Thyroid gland (tissue), 4 donors: ENCODE results near the gene ASIC1. TPM values are rescaled to one million over a fixed set of nuclear protein-coding genes. Genes with fewer than 3 reads are reported as not detected.

Source experiments
- DNase-seq, 2 donors: peaks; one replicate each; pipeline ENCODE4 v3.0.0-alpha.2; 2019
- H3K27ac ChIP-seq, 3 donors: fragments of 200-600 bp; sonication (generic); 1 replicate in 2 of 3; 2 replicates in 1 of 3; pipeline ENCODE4 v1.5.1; 2016 to 2019; ENCODE audit warnings: mild to moderate bottlenecking in 1 of 3, moderate library complexity in 1 of 3
- H3K27me3 ChIP-seq: fragments of 200-600 bp; sonication (generic); one replicate; pipeline ENCODE4 v1.5.1; 2019
- H3K36me3 ChIP-seq, 2 donors: fragments of 200-600 bp; sonication (generic); one replicate each; pipeline ENCODE4 v1.5.1; 2016 to 2019
- H3K4me1 ChIP-seq, 2 donors: fragments of 200-600 bp; sonication (generic); one replicate each; pipeline ENCODE4 v1.5.1; 2017 to 2019
- H3K4me3 ChIP-seq, 3 donors: fragments of 200-600 bp; sonication (generic); replicated peaks in 1 of 3; 1 replicate in 2 of 3; 2 replicates in 1 of 3; pipeline ENCODE4 v1.5.1; 2016; ENCODE audit warnings: mild to moderate bottlenecking in 1 of 3
- H3K9me3 ChIP-seq: fragments of 200-600 bp; sonication (generic); one replicate; pipeline ENCODE4 v1.5.1; 2017
- POLR2A ChIP-seq, 2 donors: fragments of 450-650 bp; IDR thresholded peaks; one replicate each; pipeline ENCODE4 v1.6.1; 2017; ENCODE audit warnings: antibody characterized with exemption in 2 of 2, mild to moderate bottlenecking in 2 of 2, moderate library complexity in 1 of 2
- WGBS, 2 donors: methylation state at CpG; one replicate each; pipeline ENCODE4 v1.1.5; 2017; 5-methylcytosine and 5-hydroxymethylcytosine counted together
- intact Hi-C: fragments of 100-400 bp; cut with DNase I; formaldehyde crosslinking; loops from one replicate; pipeline ENCODE4 v1.15.1; 2023
- total RNA-seq, 4 donors: library from RNA; depleted of rRNA; stranded (reverse); fragments of >200 nt; gene quantifications; one replicate each; pipeline ENCODE4 v1.2.3, GENCODE V29; 2016
- TF ChIP-seq, protein P1 (sequence below), 6 experiments: fragments of 200-600 bp in 3 of 6; fragments of 450-650 bp in 3 of 6; sonication (generic) in 3 of 6; IDR thresholded peaks; one replicate each; pipeline ENCODE4 v1.5.1; 2016 to 2019; ENCODE audit warnings: antibody characterized with exemption in 6 of 6, mild to moderate bottlenecking in 2 of 6, inconsistent platforms in 1 of 6, moderate library complexity in 1 of 6

Gene ASIC1
- total RNA-seq, 4 donors from 2014 or later, result 0.13 to 1.9 (median 0.43) TPM

DNA sequence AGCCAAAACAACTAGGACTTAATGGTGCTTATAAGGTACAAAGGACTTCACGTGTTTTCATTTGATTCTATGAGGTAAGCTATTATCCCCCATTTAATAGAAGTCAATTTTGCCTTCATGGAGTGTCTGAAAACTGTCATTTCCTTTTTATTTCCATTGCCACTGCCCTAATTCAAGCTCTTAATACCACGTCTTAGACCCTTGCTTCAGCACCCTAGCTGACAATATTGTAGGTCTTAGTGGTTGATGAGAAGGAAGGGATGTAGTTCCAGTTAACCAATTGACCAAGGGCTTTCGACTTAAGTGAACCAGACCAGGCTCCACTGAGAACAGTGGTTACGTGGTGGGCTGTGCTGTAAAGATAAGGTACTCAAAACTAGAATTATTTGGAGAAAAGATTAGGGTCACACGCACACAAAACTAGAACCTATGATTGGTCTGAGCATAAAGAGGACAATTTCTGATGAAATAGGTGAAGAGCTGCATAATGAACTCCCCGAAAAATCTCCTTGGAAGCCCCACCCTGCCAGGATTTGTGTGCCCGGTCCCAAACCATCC is 9.6 kb upstream of the ASIC1 start:
- DNase-seq, result no peak
- Histone ChIP-seq H3K36me3 (no peaks in the 10 kb centered on the region), H3K27me3 (peaks cover 5% of the 10 kb centered on the region), H3K9me3 (no peaks in the 10 kb centered on the region), H3K4me1 (peaks cover 0 to 9% of the 10 kb centered on the region in 2 donors), H3K27ac (no peak overlapping the region), H3K4me3 (no peak overlapping the region)
- intact Hi-C loops, result no loop called here
- TF ChIP-seq POLR2A (IDR thresholded peaks at IDR 0.05), result no peak
- TF ChIP-seq, protein P1, sequence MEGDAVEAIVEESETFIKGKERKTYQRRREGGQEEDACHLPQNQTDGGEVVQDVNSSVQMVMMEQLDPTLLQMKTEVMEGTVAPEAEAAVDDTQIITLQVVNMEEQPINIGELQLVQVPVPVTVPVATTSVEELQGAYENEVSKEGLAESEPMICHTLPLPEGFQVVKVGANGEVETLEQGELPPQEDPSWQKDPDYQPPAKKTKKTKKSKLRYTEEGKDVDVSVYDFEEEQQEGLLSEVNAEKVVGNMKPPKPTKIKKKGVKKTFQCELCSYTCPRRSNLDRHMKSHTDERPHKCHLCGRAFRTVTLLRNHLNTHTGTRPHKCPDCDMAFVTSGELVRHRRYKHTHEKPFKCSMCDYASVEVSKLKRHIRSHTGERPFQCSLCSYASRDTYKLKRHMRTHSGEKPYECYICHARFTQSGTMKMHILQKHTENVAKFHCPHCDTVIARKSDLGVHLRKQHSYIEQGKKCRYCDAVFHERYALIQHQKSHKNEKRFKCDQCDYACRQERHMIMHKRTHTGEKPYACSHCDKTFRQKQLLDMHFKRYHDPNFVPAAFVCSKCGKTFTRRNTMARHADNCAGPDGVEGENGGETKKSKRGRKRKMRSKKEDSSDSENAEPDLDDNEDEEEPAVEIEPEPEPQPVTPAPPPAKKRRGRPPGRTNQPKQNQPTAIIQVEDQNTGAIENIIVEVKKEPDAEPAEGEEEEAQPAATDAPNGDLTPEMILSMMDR (IDR thresholded peaks at IDR 0.05), result no peak
- WGBS, 2 donors, result 94% methylated on average over 7 of the region's 7 CpGs

DNA sequence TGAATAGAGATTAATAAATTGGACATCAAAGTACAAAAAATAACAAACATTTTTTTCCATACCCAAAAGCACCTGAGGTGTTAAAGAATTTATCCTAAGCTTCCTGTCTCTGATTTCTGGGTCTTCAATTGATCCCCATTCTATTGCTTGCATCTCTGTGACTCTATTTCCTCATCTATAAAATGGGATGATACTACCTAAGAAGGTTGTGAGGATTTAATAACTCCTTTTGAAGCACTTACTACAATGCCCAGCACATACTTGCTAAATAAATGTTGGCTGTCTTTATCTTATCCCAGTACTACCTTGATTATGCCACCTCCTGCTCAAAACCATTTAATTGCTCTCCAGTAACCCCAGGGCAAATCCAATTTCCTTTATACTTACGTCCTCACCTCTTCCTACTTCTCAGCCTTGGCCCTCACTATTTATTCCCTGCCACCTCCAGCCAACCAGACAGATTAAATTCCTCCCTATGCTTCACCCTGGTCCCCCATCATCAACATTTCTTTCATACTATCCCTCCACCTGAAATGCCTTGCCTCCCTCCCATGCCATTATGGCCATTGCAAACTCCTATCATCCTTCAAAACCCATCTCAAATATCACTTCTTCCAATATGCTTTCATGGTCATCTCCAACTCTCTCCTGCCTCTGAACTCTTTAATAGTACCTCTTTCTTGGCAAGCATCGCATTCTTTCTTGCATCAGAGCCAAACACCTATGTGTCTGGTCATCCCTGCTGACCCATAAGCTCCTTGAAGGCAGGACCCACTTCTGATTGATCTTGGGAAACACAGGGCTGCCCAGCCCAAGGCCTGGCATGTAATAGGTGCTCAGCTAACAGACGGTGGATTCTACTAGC is 7.9 kb upstream of the ASIC1 start:
- H3K36me3 ChIP-seq, result no peaks in the 10 kb centered on the region
- intact Hi-C loops, result loop anchor here (10.0 kb wide), 1 partner anchor 185 kb away; no protein-coding TSS in a partner anchor
- H3K27me3 ChIP-seq, result peaks cover 5% of the 10 kb centered on the region
- no peak overlapping the region for H3K27ac ChIP-seq
- 90 to 94% methylated on average over 3 of the region's 3 CpGs for WGBS, 2 donors
- H3K9me3 ChIP-seq, result no peaks in the 10 kb centered on the region
- H3K4me1 ChIP-seq, result peaks cover 0 to 9% of the 10 kb centered on the region in 2 donors
- H3K4me3 ChIP-seq, result no peak overlapping the region
- no peak for DNase-seq
- no peak for TF ChIP-seq POLR2A (IDR thresholded peaks at IDR 0.05)
- TF ChIP-seq, protein P1 (IDR thresholded peaks at IDR 0.05), result no peak

DNA sequence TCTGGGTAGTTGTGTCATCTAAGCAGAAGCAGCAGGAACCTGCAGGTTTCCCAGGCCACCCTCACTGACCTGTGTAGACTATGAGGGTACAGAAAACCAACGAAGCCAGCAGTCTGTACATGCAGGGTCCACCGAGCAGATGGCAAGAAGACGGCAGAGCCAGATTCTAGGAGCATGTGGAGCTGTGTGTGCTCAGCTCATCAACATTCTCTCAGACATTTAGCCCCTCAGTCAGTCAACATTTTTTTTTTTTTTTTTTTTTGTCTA is 7.3 kb upstream of the ASIC1 start:
- H3K36me3 ChIP-seq, result no peaks in the 10 kb centered on the region
- H3K27ac ChIP-seq, result no peak overlapping the region
- TF ChIP-seq, protein P1 (IDR thresholded peaks at IDR 0.05), result no peak
- peaks cover 0 to 9% of the 10 kb centered on the region in 2 donors for H3K4me1 ChIP-seq
- DNase-seq, result no peak
- H3K9me3 ChIP-seq, result no peaks in the 10 kb centered on the region
- intact Hi-C loops, result loop anchor here (10.0 kb wide), 1 partner anchor 185 kb away; no protein-coding TSS in a partner anchor
- WGBS, 2 donors, result 79 to 89% methylated on average over 3 of the region's 3 CpGs
- peaks cover 5% of the 10 kb centered on the region for H3K27me3 ChIP-seq
- H3K4me3 ChIP-seq, result no peak overlapping the region

DNA sequence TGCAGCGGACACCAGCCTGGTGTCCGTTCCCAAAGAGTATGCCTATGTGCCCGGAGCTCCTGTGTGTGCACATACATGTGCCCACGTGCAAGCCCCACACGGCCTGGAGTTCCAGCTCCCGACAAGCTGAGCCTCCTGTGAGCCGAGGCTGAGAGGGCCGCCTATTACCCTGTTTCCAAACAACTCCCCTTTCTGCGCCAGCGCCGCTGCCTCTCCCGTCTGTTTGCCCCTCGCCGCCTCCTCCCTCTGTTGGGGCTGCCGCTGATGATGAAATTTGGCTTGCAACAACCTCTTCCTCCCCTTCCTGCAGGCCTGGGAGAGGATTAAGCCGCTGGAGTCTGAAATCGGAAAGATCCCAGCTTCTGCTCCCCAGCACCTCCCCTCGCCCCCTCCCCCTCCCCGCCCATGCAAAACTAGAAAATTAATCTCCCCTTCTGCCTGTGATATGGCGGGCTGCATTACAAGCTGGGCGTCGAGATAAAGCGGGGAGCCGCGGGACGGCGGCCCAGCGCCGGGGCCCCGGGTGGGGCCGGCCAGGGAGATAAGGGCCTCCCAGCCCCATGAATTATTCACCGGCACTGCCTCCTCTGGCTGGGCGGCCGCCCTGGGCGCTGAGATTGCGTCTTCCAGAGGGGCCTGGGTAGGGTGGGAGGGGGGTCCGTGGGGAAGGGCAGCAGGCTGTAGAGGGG is 6.8 kb upstream of the ASIC1 start:
- intact Hi-C loops, result loop anchor here (10.0 kb wide), 1 partner anchor 186 kb away; no protein-coding TSS in a partner anchor
- H3K27me3 ChIP-seq, result peaks cover 5% of the 10 kb centered on the region
- H3K4me3 ChIP-seq, result peak overlapping the region in 1 of 3 donors; percentile 21
- H3K36me3 ChIP-seq, result no peaks in the 10 kb centered on the region
- H3K9me3 ChIP-seq, result no peaks in the 10 kb centered on the region
- H3K27ac ChIP-seq, result no peak overlapping the region
- 12 to 13% methylated on average over 21 to 37 of the region's 37 CpGs for WGBS, 2 donors
- no peak for TF ChIP-seq POLR2A (IDR thresholded peaks at IDR 0.05)
- TF ChIP-seq, protein P1 (IDR thresholded peaks at IDR 0.05), result no peak
- peak; percentile 17 to 22 for DNase-seq
- peaks cover 0 to 9% of the 10 kb centered on the region in 2 donors for H3K4me1 ChIP-seq
